NCI-H1048 (cell line): ENCODE results near the gene MAML2.

ENCODE experiments used
- DNase-seq: peaks from one replicate; lab custom pipeline; 2025; lab: John Stamatoyannopoulos, UW

The MAML2 gene

DNA sequence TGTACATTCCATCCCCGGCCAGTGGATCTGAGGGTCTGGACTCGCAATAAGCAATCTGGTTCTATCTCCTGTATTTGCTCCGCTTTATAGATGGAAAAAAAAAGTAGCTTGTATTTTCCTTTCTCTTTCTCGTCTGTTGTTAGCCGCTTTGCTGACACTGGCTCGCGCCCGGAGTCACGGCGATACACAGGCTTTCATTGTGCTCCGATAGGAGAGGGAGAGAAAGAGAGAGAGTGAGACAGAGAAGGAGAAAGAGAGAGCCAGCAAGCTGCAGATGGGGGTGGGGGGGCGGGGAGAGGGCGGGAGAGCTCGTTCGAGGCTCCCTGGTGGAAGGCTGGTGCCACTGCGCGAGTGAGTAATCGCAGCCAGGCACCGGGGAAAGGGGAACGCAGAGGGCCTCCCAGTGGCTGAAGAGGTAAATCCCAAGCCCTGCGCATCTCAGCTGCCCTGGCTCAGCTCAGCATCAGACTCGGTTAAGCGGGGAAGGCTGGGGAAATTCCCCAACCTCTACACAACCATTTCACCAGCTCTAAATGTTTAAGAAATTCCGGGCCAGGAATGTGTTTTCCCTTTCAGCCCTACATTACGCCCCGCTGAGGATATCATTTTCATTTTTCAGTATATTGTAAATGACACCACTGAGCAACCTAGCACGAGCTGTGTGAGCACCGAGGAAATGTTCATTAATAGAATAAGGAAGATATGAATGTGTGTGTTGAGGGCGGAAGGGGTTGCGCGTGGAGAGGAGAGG lies at the start of gene MAML2:
MAML2 (minus strand) TSS at position 235 of the 751 bp plus-strand sequence. CDS start 1,300 bp downstream, outside the sequence.
- DNase-seq: peak; percentile 82

DNA sequence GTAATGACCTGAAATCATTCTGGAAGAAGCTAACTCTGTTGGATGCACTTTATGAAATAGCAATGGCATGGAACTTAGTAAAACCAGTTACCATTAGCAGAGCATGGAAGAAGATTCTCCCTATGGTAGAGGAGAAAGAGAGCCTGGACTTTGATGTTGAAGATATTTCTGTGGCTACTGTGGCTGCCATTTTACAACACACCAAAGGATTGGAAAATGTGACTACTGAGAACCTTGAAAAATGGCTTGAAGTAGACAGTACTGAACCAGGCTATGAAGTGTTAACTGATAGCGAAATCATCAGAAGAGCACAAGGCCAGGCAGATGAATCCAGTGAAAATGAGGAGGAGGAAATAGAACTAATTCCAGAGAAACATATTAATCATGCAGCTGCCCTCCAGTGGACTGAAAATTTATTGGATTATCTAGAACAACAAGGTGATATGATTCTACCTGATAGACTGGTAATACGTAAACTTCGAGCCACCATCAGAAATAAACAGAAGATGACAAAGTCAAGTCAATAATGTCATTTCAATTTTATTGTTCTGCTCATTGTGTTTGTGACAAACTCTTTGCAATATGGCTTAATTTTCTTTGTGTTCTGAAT lies 48.8 kb upstream of the MAML2 start:
- DNase-seq: no peak

DNA sequence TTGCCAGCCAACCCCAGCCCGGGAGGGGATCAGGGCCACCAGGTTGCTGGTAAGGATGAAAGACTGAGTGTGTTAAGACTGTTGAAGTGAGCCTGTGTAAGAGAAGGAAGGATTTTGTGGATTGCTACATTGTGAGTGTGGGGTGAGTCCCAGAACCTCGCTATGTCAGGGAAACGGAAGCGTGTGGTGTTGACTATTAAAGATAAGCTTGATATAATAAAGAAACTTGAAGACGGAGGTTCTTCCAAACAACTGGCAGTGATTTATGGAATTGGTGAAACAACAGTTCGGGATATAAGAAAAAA lies 47.4 kb upstream of the MAML2 start:
- DNase-seq: no peak

DNA sequence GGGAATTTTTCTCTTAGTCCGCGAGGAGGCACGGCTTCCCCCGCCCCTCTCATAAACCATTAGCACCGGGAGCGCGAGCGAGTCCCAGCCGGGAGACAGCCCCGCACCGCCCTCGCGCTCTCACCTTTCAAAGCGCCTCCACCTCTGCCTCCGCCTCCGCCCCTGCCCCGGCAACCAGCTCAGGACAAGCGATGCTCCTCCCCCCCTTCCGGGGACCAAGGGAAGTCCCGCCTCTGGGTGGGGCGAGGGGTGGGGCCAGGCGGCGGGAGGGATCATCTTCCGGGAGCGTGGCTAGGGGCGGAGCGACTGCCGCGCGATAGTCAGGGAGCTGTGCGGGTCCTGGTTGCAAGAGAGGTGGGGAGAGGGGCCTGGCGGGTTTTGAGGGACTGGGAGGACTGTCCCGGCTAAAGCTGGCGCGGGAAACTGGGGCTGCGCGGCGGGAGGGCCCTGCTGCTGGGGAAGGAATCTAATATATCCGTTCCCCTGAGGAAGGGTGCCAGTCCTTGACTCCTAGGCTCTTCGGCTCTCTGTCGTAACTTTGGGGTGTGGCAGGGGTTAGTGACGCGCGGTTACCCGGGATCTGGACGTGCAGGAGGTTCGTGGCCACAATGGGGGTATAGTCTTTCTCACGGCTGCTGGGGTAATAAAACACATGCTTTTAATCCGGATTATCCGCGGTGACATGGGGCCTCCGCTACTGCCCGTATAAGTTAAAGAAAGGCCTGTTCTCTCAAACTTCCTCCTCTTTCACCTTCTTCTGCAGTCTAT lies 46.9 kb upstream of the MAML2 start, which contains the start of the genes CCDC82 and JRKL:
CCDC82 (minus strand) TSS at position 193 of the 768 bp plus-strand sequence. CDS start 5,165 bp downstream, outside the sequence.
JRKL (plus strand) TSS at position 294 of the 768 bp plus-strand sequence. CDS start 637 bp downstream, outside the sequence.
- peak; percentile 97 for DNase-seq

DNA sequence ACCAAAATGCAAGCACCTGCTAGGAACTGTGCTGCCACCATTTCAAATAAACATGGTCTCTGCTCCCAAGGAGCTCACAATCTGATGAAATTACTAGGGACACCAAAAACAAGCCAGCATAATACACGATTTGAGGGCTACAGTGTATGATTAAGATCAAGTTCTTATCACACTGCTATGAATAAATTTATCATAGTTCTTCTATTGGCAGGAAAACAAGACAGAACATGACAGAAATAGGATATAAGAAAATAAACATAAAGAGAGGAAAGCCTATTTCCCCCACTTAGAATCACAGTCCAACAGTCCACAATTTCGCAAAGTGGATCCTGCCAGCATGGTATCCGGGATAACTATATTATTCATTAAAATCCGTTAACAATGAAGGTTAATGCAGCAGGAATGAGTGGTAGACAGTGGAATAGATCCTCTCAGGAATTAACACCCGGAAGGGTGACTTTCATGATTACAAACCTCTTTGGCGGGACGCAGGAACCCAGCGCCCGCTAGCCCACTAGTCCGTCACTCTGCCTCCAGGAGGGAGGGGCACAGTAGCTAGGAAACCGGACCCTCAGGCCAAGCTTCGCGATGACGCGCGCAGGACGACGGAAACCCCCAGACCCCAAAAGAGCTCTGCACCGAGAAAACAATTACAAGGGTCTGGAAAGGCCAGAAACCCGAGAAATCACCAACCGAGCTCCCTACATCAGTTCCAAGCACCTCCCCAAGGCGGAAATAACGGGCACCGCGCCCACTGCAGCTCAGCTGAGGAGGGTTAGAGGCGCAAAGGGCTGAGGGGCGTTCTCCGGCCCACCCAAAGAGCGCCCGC lies 46.1 kb upstream of the MAML2 start:
- DNase-seq: no peak

DNA sequence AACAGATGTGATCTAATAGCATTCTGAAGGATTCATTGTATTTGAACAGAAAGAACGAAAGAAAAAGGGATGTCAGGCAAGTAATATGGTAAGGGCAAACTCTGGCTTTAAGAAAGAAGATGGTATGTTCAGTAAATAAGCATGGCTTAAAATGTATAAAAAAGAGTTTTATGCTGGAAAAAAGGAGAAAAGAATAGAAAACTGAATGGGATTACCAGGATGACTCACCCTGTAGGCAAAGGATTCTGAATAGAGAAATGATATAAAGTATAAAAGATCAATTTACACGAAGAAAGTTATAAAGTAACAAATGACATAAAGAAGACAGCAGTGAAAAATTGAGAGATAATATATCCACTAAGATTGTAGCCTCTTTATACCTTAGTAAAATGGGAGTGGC lies 42.2 kb upstream of the MAML2 start:
- DNase-seq: no peak

DNA sequence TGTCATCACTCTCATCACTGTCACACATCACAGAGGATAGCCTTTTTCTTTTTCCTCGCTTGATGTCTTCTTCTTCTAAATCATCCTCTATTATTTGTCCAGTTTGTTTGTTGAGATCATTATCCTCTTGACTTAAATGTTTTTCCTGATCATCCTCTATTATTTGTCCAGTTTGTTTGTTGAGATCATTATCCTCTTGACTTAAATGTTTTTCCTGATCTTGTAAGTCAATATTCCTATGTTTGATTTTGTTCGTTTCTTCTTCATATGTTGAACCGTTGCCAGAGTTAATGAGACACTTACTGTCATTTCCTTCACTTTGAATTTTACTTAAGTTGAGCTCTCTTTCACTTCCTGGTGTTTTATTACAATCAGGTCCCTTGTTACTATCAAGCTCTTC lies 41.2 kb upstream of the MAML2 start:
- DNase-seq: no peak

DNA sequence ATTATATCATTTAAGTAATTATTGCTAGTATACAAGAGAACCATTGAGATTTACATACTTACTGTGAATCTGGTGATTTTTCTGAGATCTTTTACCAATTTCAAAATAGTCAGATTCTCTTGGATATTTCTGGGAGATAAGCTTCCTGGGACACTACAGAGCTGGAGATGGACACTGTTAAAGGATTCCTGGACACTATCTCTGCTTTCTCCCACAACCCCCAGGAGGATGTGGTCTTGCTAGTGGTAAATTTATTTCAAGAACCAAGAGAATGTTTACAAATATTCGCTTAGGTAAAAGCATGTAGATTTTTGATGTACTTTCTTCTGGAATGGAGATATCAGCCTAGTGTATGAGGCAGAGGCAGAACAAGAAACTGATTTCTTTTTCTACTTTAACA lies 33.8 kb upstream of the MAML2 start:
- no peak for DNase-seq

DNA sequence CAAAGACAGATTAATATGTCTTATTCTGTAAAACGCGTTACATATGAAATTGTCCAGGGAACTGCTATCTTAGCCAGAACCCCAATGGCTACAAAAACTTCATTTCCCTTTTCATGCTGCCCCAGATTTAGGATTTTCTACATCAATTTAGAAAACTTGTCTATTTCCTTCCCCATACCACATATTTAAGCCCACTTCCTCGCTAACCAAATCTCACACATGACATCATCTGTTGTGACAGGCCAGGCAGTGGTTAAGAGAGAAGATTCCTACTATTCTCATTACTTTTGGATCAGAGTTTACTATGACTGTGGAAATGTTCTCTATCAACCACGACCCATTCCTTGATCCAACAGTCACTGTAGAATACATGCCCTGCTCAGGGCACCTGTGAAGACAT lies 30.8 kb upstream of the MAML2 start:
- DNase-seq: no peak

DNA sequence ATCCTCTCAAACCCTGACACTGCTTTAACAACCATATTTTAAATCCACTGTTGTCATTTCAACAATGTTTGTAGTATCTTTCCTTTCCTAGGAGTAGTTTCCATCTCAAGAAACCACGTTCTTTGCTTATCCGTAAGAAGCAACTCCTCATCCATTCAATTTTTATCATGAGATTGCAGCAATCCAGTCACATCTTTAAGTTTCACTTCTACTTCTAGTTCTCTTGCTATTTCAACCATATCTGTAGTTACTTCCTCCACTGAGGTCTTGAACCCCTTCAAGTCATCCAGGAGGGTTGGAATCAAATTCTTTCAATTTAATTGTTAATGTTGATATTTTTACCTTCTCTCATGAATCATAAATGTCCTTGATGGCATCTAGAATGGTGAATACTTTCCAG lies 24.3 kb upstream of the MAML2 start:
- DNase-seq: no peak

DNA sequence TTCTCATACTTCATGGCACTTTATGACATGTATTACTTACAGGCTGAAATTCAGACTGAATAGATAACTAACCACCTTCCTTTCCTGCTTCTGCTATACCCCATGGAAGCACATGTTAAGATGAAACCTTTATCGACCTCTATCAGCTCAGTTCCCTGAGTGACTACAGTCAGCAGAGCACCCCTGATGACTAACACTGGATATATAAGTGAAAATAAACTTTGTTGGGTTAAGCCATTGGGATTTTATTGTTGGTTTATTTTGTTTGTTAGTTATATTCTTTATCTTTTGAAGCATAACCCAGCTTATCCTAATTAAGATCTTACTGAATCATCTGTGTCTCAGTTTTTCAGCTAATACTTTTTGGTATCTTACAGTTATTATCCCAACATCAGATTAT lies 23.0 kb upstream of the MAML2 start:
- no peak for DNase-seq

DNA sequence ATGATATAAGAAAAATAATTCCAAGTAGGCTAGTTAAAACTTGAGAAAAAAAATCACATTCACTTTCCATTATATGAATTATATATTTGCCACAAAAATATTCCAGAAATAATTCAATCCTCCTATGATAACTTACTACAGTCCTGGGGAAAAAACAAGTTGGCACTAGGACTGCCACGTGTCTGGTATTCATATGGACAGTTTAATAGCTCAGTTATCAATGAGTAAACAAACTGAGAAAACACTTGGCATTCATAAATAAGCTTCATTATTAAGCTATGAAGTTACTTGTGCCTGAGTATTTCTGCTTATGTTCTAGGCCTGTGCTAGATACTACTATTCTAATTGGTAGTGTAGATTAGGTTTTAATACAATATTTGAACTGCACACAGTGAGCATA lies 22.5 kb upstream of the MAML2 start:
- DNase-seq: no peak

DNA sequence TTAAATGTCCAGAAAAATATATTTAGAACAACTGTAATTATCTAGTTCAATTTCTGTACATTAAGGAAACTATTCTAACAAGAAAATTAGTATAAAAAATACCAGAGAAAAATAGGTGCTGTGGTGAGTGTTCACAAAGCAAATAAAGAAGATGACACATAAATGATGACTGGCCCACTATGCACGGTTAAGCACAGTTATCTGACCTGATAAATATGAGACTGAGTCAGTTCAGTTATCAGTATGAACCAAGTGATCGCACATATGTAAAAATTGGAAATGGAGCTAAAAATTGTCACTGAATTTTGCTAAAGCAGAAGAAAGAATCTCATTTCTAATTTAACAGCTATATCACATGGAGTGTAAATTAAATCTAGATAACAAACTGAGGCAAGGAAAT lies 18.8 kb upstream of the MAML2 start:
- DNase-seq: no peak

DNA sequence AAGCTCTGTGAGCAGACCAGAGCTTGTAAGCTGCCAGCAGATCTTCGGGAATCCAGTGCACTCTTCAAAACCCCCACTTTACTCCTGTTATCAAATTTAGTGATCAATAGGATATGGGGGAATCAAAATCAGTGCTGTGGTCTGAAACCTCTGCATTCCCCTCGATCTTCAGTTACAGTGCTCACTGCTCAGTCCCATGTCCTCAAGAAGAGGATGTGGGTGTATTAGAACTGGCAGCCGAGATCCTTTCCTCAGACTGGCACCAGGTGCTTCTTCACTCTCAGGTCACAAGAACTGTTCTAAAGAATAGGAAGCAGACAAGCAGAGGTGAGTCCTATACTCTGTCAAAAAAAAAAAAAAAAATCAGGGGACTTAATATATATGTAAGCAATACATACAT lies 15.3 kb upstream of the MAML2 start:
- no peak for DNase-seq

DNA sequence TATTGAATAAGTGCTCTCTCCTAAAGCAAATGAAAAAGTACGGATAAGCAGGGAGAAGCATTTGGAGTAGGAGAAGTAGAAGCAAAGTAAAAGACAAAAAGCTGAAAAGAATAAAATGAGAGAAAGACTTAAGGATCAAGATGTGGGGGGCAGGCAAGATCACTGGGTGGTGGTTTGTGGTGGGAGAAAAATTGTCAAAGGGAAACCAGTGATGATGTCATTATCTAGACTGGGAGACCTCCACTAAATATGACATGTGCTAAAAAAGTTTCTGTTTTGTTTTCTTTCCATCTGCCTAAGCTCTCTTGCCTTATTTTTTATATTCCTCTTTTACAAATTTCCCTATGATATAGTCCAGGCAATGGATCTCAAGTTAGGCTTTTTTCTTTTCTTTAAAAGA lies 14.8 kb upstream of the MAML2 start:
- no peak for DNase-seq

DNA sequence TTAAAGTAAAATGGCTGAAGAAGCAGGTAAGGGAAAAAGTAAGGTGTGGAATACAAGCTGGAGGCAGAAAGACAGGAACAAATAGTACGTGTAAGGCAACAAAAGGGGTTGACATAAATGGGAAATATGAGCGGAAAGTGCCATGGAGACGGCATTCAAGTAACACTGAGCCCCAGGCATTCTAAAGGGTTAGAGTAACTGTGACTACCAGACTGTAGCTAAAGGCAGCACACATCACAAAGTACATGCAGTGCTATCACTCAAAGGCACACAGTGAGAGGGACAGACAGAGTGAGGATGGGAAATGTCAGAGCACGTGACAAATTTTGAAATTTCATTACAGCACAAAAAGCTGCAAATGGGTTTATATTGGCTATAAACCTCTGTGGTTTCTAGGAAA lies 13.9 kb upstream of the MAML2 start:
- no peak for DNase-seq

DNA sequence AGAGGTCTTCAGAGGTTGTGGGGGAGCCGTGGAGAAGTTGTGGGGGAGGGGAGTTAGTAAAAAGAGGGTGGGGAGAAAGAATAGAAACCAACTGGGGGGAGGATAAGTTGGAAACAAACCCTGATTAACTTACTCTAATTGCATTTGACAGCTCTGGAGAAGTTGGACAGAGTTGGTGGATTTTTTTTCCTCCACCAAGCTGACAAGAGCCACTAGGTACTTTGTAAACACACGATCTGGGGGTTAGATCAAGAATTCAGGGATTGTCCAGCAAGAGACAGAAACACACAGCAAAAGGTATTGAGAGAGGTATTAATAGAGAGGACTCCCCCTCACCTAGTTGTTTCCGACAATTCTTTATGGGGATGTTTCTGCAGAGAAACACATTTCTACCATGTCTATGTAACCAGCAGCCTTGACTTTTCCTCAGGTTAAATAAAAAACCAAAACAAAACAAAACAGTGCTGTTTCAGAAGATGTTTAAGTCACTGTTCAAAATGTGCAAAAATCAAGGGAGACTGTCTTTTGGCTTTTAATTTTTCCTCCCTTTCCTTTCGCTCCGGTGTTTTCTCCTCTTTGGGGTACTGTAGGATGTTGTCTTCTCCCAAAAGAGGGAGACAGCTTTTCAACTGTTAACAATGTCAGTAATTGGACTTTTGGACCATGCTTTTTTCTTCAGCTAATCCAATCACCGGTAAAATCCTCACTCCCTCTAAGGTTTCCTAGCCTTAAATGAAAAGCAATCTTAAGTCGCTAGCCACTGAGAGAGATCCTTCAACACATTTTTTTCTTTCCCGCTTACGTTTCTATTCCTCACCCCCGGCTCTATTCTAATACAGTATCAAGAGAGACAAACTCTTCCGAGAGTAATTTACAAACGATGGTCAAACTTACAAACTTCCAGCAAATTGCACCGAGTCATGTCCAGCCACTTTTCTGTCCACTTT lies 708 bp downstream of the MAML2 start:
- DNase-seq: no peak

DNA sequence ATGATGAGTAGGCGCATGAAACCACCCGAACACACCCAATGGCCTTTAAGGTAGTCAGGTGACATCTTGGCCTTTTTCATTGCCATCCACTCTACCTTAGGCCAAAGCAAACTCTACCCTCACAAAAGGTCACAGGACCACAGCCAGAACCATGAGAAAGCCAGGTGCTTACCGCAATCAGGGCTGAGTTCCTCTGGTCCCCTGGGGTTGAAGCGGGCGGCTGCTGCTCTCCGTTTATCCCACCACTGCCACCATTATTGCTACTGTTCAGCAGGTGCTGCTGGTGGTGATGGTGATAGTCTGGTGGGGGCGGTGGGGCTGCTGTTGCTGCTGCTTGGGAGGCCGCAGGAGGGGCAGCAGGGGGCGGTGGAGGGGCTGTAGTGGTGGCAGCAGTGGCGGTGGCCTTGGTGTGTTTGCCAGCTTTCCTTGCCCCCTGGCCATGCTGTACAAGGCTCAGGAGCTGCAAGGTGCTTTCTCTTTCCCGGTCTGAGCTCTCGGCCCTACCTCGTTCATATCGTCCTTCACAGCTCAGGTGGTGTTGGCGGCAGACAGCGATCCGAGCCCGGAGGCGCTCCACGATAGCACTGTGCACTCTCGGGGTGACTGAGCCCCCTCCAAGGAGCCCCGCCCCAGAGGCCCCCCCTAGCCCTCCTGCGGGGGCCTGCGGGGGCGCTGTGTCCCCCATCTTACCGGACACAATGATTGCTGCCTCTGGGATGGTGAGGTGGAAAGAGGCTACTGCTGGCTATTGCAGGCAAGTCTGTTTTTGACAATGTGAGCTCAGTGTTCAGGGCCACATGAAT lies 1.6 kb downstream of the MAML2 start:
- DNase-seq: no peak

DNA sequence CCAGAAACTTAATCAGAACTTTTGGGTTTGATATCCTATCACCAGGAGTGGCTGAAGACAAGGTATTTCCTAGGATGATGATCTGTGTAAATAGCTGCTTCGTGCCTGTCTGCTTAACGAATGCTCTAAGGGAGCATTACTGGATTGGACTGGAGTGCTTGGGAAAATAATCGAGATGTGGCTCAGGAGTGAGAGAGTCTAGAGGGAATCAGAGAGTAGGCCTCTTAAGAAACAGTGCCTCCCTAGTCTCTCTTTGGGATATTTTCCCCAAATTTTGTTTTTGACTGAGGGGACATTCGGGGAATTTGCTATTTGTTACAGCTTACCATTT lies 2.5 kb downstream of the MAML2 start:
- DNase-seq: no peak
